Endometrial microvascular endothelial cells (primary cell): ENCODE results near the gene TPP1. TPM values are rescaled to one million over a fixed set of nuclear protein-coding genes. Genes with fewer than 3 reads are reported as not detected.

Source experiments
- in situ Hi-C: cut with HindIII; loops from 2 replicates; pipeline ENCODE4 v1.10.0; 2017; ENCODE audit warnings: low sequenced_read_pairs, low pct_unique_long_range_greater_than_20kb; ENCODE audit errors: inconsistent ontology term
- total RNA-seq: library from RNA; depleted of rRNA; stranded (reverse); fragments of >200 nt; gene quantifications from one replicate; pipeline ENCODE4 v1.2.3, GENCODE V29; 2015; ENCODE audit errors: inconsistent ontology term

The TPP1 gene
- total RNA-seq, result 100.0 TPM

- in situ Hi-C loops, result loop anchor here (5.0 to 25.0 kb wide), 2 partner anchors 33 to 207 kb away; partner anchors contain the start of gene APBB1
Measured at GRCh38 chr11:6619004-6619745, at the start of gene TPP1. Gene TPP1, minus strand, starts transcription at chr11:6619422. Its CDS starts 22 bp downstream, at chr11:6619400.

DNA sequence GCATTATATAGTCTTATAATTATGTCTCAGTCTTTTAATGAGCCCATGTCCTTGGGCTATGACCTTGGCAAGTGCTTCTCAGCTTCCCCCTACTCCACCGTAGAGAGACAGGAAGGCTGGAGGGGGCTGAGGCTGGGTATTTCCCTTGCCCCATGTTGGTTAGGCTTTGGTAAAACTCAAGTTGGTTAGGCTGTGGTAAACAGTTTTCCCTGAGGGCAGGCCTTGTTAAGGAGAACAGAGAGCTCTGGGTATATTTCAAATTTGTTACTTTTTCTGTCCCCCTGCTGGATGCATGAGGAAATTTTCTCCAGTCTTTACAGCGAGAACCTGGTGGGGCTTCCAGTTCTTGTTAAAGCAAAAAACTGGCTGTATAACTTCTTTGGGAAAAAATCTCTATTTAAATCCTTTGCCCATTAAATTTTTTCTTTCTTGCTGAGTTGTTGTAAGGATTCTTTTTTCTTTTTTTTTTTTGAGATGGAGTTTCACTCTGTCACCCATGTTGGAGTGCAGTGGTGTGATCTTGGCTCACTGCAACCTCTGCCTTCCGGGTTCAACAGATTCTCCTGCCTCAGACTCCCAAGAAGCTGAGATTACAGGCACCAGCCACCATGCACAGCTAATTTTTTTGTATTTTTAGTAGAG, 48.6 kb upstream of the TPP1 start:
- in situ Hi-C loops, result no loop called here

DNA sequence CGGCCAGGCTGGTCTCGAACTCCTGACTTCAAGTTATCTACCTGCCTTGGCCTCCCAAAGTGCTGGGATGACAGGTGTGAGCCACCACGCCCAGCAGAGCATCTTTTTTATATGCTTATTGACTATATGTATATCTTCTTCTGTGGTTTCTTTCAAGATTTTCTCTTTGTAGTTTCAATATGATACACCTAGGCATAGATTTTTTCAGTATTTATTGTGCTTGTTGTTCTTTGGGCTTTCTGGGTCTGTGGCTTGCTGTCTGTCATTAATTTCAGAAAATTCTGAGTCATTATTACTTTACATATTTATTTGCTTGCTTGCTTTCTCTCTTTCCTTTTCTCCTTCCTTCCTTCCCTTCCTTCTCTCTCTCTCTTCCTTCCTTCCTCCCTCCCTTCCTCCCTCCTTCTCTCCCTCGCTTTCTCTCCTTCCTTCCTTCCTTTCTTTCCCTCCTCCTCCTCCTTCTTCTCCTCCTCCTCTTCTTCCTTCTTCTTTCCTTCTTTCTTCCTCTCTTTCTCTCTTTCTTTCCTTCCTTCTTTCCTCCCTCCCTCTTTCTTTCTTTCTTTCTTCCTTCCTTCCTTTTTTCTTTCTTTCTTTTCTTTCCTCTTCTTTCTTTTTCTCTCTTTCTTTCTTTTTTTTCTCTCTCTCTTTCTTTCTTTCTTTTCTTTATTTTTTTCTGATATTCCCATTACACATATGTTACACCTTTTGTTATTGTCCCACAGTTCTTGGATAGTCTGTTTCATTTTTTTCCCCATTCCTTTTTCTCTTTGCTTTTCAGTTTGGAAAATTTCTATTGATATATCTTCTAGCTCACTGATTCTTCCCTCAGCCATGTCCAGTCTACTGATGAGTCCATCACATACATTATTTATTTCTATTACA, 47.3 kb upstream of the TPP1 start:
- in situ Hi-C loops, result no loop called here

DNA sequence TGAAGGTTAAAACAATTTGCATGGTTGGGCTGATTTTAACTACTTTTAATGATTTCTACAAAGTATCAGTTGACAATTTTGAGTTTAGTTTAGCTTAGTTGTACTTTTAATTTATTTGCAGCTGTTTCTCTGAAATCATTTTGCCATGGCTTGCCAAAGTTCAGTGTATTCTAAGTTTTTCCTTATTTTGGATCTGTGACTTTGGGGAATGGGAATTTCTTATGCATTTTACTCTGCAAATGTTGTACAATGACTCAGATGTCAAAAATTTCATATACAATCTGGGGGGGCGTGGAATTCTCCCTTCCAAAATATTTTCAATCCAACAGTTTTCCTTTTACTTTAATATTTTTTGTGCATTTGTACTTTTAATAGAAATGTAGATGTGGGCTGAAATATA, 45.3 kb upstream of the TPP1 start:
- in situ Hi-C loops, result no loop called here

DNA sequence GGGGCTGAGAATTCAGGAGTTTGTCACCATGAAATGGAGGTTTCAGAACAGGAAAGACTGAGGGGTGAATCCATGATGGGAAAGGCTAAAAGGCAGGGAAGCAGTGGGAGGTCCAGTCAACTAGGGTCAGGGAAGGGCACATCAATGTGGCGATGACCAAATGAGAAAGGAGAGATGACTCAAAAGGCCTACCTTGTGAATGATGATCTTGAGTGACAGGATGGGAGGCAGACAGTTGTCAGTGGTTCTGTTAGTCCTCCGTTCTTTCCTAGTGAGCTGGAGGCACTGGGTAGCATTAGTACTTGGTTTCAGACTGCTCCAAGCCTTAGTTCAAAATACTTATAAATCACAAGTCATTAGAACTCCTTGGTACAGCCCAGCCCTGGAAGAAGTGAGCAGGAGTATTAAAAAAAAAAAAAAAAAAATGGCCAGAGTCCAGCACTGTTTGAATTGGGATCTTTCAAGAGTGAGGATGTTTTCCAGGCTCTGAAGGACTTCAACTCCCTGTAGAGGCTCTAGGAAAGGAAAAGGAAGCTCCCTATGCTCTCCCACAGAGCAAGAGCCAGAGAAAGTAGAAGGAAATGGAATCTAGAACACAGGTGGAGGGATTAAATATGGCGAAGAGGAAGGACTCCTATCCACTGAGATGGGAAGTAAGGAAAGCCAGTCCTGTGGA, 44.7 kb upstream of the TPP1 start:
- in situ Hi-C loops, result no loop called here

- in situ Hi-C loops, result no loop called here
Measured at GRCh38 chr11:6660712-6661111, 41.5 kb upstream of the TPP1 start.

GRCh38 chr11:6658647-6659046, 39.4 kb upstream of the TPP1 start:
- in situ Hi-C loops, result no loop called here

- in situ Hi-C loops, result no loop called here
Measured at GRCh38 chr11:6657346-6657745, 38.1 kb upstream of the TPP1 start.

DNA sequence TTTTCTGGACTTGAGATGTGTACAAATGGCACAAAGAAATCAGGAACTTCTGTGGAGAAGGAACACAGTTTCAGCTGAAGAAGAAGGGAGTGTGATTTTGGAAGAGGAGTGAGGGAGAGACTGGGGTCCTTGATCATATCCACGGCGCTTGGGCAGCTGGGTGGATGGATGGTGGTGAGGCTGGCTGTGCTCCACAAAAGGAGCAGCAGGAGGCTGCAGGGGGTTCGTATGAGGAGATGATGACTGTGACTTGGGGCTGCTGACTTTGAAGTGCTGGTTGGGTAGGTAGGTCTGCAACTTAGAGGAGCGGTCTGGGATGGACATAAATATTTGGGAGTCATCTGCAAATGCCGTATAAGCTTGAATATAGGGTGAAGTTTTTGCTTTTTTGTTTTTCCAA, 37.7 kb upstream of the TPP1 start:
- in situ Hi-C loops, result no loop called here

- in situ Hi-C loops, result no loop called here
Measured at GRCh38 chr11:6656584-6656915, 37.3 kb upstream of the TPP1 start.

- in situ Hi-C loops, result no loop called here
Measured at GRCh38 chr11:6655790-6656583, 36.8 kb upstream of the TPP1 start, which contains the start of gene DCHS1. Gene DCHS1, minus strand, starts transcription at chr11:6655809. Its CDS starts 14,196 bp downstream, at chr11:6641613.

DNA sequence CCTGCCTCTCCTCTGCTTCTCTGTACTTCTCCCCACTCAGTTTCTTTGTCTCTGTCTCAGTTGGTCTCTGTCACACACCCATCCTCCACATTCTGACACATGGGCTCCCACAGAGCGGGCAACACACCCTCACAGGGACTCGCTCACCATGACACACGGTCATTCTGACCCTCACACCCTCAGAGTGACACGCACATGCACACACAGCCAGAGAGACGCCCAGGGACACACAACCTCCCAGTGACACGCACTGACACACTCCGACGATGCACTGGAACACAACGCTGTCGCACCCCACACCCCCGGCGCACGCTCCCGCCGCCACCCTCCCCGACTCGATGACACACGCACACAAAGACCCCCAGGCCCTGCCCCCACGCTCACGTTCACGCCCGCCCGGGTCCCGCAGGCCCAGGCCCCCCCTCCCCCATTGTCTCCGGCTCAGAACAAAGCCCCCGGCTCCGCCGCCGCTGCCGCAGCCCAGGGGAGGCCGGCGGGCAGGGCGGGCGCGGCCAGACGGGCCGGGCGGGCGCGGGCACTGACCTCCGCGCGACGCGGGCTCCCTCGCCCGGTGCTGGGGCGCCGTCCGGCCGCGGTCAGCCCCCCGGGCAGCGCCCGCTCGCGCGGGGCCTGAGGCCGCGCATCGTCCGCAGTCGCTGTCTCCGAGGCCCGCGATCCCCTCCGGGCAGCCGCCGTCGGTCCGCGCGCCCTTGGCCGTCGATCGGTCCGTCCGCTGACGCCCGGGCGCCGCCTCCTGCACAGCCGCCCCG, 36.0 kb upstream of the TPP1 start:
- in situ Hi-C loops, result no loop called here

DNA sequence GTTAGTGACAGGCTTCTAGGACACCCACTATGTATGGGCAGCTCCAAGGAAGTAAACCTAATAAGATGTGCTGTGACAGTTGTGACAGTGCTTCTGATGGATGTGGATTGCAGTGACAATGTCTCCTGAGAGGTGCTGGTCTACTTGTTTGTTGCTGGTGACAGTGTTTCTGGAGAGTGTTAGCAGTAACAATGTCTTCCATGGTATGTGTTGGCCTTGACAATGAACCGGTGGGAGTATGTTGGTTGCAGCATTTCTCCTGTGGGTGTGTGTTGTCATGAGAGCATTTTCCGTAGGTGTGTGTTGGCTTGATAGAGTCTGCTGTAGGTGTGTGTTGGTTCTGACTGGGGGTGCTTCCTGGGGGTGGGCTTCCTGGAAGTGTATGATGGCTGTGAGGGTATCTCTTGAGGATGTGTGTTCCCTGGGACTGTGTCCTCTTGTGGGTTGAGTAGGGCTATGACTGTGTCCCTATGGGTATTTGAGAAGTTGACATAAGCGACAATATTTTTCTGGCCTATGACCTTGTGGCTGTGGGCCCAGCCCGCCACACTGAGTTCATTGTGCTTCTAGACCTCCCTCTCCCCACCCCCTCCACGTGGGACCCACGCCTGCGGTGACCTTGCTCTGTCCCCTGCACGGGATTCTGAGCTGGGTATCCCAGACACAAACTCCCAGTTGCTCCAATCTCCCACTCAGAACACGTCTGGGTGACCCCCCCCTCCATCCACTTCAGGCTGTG, 35.2 kb upstream of the TPP1 start:
- in situ Hi-C loops, result loop anchor here (5.0 kb wide), 1 partner anchor 37 kb away; the partner anchor contains the start of gene TPP1

- in situ Hi-C loops, result loop anchor here (5.0 kb wide), 1 partner anchor 36 kb away; the partner anchor contains the start of gene TPP1
Measured at GRCh38 chr11:6653656-6654055, 34.4 kb upstream of the TPP1 start.

DNA sequence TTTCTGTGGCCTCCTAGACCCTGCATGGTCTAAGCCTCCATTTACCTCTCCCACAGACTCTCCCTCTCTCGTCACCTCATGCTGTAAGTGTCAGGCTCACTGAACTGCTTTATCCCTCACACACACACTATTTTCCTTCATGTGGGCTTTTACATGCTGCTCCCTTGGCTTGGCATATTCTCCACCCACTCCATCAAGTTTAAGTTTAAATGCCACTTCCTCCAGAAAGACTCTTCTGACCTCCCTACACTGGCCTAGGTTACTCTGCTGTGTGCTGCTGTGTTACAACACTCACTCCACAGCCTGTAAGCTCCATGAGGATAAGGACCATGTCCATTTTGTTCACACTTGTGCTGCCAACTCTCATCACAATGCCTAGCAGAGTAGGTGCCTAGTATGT, 33.9 kb upstream of the TPP1 start:
- in situ Hi-C loops, result loop anchor here (5.0 kb wide), 1 partner anchor 36 kb away; the partner anchor contains the start of gene TPP1

- in situ Hi-C loops, result loop anchor here (5.0 kb wide), 1 partner anchor 35 kb away; the partner anchor contains the start of gene TPP1
Measured at GRCh38 chr11:6652182-6652581, 33.0 kb upstream of the TPP1 start.

- in situ Hi-C loops, result loop anchor here (5.0 kb wide), 1 partner anchor 34 kb away; the partner anchor contains the start of gene TPP1
Measured at GRCh38 chr11:6650980-6651379, 31.8 kb upstream of the TPP1 start.
